Testis (tissue), 3 donors: ENCODE results near the gene NHERF1. TPM values are rescaled to one million over a fixed set of nuclear protein-coding genes. Genes with fewer than 3 reads are reported as not detected.
A peak's percentile ranks its signal among the peaks of the same experiment; 100 is the strongest.

ENCODE experiments used
- DNase-seq: peaks from one replicate; pipeline ENCODE4 v3.0.0-alpha.2; 2019
- H3K27ac ChIP-seq, 2 donors: fragments of 200-600 bp; sonication (generic); one replicate each; pipeline ENCODE4 v1.5.1; 2019
- H3K27me3 ChIP-seq: fragments of 200-600 bp; sonication (generic); one replicate; pipeline ENCODE4 v1.5.1; 2019
- H3K36me3 ChIP-seq: fragments of 200-600 bp; sonication (generic); one replicate; pipeline ENCODE4 v1.5.1; 2017; ENCODE audit warnings: low read depth; ENCODE audit errors: missing control alignments
- H3K4me1 ChIP-seq: fragments of 200-600 bp; sonication (generic); one replicate; pipeline ENCODE4 v1.5.1; 2019
- H3K4me3 ChIP-seq, 2 donors: fragments of 200-600 bp; sonication (generic); one replicate each; pipeline ENCODE4 v1.5.1; 2017 to 2019
- H3K9me3 ChIP-seq: fragments of 200-600 bp; sonication (generic); one replicate; pipeline ENCODE4 v1.5.1; 2017
- POLR2A ChIP-seq: fragments of 450-650 bp; IDR thresholded peaks from one replicate; pipeline ENCODE4 v1.6.1; 2017; ENCODE audit warnings: antibody characterized with exemption, mild to moderate bottlenecking, moderate library complexity
- WGBS, 2 donors: methylation state at CpG; one replicate each; pipeline ENCODE4 v1.1.5; 2018; 5-methylcytosine and 5-hydroxymethylcytosine counted together
- intact Hi-C: fragments of 100-400 bp; cut with DNase I; formaldehyde crosslinking; loops from one replicate; pipeline ENCODE4 v1.15.1; 2023; ENCODE audit warnings: low total_unique reads
- polyA plus RNA-seq: library from polyadenylated mRNA; stranded (reverse); fragments of 350-450 nt; fragmentation: Illumina TruSeq; extraction: RNeasy Lipid Tissue Mini Kit (QIAGEN cat#74804); gene quantifications from one replicate; pipeline ENCODE4 v1.2.3, GENCODE V29; 2014; ENCODE audit warnings: low read depth, low replicate concordance; ENCODE audit not compliant: insufficient read depth
- total RNA-seq, 2 donors: library from RNA; depleted of rRNA; stranded (reverse); fragments of >200 nt; gene quantifications; one replicate each; pipeline ENCODE4 v1.2.3, GENCODE V29; 2016
- TF ChIP-seq, protein P1 (sequence below), 3 experiments: fragments of 450-650 bp in 2 of 3; fragments of 200-600 bp in 1 of 3; sonication (generic) in 1 of 3; IDR thresholded peaks; one replicate each; pipeline ENCODE4 v1.5.1; 2016 to 2019; ENCODE audit warnings: antibody characterized with exemption in 3 of 3, mild to moderate bottlenecking in 2 of 3, moderate library complexity in 1 of 3

The NHERF1 gene
- total and polyA plus RNA-seq, 3 donors from 2014 or later = 26.9 to 69.2 (median 28.6) TPM

DNA sequence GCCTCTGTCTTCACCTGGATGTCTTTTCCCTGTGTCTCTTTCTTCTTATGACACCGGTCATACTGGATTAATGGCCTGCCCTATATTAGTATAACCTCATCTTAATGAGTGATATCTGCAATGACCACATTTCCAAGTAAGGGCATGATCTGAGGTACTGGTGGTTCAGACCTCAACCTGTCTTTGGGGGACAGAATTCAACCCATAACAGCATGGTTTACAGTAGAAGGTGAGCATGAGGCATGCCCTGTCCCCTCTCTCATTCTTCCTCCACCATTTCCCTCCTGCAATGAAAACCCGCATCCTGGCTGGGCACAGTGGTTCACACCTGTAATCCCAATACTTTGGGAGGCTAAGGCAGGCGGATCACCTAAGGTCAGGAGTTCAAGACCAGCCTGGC, 14.2 kb upstream of the NHERF1 start:
- no peak for DNase-seq
- Histone ChIP-seq H3K9me3 (no peaks in the 10 kb centered on the region), H3K4me1 (peaks cover 12% of the 10 kb centered on the region), H3K36me3 (no peaks in the 10 kb centered on the region), H3K27me3 (no peaks in the 10 kb centered on the region), H3K27ac (no peak overlapping the region), H3K4me3 (no peak overlapping the region)
- WGBS, 2 donors = 90 to 92% methylated on average over 3 of the region's 3 CpGs
- intact Hi-C loops = no loop called here
- no peak for TF ChIP-seq POLR2A
- TF ChIP-seq, protein P1, sequence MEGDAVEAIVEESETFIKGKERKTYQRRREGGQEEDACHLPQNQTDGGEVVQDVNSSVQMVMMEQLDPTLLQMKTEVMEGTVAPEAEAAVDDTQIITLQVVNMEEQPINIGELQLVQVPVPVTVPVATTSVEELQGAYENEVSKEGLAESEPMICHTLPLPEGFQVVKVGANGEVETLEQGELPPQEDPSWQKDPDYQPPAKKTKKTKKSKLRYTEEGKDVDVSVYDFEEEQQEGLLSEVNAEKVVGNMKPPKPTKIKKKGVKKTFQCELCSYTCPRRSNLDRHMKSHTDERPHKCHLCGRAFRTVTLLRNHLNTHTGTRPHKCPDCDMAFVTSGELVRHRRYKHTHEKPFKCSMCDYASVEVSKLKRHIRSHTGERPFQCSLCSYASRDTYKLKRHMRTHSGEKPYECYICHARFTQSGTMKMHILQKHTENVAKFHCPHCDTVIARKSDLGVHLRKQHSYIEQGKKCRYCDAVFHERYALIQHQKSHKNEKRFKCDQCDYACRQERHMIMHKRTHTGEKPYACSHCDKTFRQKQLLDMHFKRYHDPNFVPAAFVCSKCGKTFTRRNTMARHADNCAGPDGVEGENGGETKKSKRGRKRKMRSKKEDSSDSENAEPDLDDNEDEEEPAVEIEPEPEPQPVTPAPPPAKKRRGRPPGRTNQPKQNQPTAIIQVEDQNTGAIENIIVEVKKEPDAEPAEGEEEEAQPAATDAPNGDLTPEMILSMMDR (IDR thresholded peaks at IDR 0.05) = no peak

DNA sequence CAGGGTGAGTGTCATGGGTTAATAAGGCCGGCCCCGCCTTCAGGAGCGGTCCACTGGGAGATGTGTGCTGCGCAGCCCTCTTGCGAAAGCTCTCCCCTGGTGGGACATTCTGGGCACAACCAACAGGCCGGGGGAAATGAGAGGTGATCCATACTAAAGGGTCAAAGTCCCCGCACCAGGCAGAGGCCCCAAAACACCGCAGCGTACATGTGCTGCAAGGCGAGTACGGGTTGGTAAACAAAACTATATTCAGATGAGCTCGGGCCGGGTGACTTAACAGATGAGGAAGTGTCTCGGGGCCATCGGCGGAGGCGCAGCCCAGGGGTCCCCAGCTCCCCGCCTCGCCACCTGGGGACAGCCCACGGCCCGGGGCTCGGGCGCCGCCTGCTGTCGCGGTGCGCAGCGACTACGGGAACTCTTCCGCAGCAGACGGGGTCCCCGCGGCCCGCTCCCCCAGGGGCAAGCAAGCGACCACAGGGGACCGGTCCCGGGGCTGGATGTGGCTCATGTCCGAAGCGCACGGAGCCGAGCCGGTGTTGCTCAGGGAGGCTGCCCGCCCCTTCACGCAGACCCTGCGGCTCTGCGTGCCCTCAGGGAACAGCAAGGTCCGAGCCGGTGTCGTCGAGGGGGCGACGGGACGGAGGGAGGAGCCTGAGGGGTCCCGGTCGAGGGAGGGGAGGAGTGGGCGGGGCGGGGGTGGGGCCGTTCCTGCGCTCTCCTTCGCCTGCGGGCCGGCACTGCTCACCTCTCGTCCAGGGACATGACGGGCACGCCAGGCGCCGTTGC, 11.7 kb upstream of the NHERF1 start, which contains the start of gene RAB37:
Gene RAB37 (plus strand): TSS at position 744 of the 786 bp plus-strand sequence. CDS start 17 bp downstream, at position 761.
- peak within 1 kb of the TSS; percentile 2 to 30 for H3K4me3 ChIP-seq
- 8 to 12% methylated on average over 13 to 56 of the region's 67 CpGs for WGBS, 2 donors
- H3K36me3 ChIP-seq = no peaks in the 10 kb centered on the region
- H3K9me3 ChIP-seq = no peaks in the 10 kb centered on the region
- H3K27ac ChIP-seq = no peak within 1 kb of the TSS
- H3K4me1 ChIP-seq = peaks cover 12% of the 10 kb centered on the region
- intact Hi-C loops = no loop called here
- TF ChIP-seq POLR2A = no peak
- TF ChIP-seq, protein P1 (IDR thresholded peaks at IDR 0.05) = peak in 1 of 3 experiments; percentile 33
- no peaks in the 10 kb centered on the region for H3K27me3 ChIP-seq
- DNase-seq = no peak

DNA sequence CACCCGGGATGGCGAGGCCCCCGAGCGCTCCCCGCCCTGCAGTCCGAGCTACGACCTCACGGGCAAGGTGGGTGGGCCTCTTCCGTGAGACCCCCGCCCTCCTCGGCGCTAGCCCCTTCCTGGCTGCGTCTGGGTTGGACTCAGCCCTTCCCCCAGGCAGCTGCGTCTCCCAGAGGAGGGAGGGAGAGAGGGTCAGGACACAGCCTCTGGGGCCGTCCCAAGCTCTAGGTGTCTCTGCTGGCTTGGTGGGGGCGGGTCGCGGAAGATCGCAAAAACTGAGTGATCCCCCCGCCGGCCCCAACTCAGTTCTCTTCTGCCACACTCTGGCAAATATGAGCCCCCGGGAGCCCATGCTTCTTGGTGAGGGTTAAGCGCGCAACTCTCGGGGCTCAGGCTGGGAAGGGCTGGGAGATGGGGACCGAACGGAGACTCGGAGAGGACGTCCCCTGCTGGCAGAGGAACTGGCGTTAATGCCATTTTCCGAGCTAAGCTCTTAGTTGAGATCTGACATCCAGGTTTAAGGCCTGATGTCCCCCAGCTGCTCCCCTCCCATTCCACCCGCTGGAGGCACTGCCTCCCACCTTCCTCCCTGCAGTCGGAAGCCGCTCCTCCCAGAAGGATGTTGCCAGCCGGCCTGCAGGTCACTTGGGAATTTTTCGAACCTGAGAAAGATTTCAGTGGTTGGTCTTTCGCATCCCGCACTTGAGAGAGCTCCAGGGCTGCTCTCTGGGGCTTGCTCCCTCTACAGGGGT, 11.0 kb upstream of the NHERF1 start:
- Histone ChIP-seq H3K4me3 (peak overlapping the region; percentile 2 to 30), H3K36me3 (no peaks in the 10 kb centered on the region), H3K9me3 (no peaks in the 10 kb centered on the region), H3K4me1 (peaks cover 12% of the 10 kb centered on the region), H3K27ac (no peak overlapping the region), H3K27me3 (no peaks in the 10 kb centered on the region)
- WGBS, 2 donors = 0 to 2% methylated on average over 3 to 38 of the region's 38 CpGs
- DNase-seq = no peak
- TF ChIP-seq, protein P1 (IDR thresholded peaks at IDR 0.05) = peak in 1 of 3 experiments; percentile 8
- TF ChIP-seq POLR2A = no peak
- intact Hi-C loops = no loop called here

DNA sequence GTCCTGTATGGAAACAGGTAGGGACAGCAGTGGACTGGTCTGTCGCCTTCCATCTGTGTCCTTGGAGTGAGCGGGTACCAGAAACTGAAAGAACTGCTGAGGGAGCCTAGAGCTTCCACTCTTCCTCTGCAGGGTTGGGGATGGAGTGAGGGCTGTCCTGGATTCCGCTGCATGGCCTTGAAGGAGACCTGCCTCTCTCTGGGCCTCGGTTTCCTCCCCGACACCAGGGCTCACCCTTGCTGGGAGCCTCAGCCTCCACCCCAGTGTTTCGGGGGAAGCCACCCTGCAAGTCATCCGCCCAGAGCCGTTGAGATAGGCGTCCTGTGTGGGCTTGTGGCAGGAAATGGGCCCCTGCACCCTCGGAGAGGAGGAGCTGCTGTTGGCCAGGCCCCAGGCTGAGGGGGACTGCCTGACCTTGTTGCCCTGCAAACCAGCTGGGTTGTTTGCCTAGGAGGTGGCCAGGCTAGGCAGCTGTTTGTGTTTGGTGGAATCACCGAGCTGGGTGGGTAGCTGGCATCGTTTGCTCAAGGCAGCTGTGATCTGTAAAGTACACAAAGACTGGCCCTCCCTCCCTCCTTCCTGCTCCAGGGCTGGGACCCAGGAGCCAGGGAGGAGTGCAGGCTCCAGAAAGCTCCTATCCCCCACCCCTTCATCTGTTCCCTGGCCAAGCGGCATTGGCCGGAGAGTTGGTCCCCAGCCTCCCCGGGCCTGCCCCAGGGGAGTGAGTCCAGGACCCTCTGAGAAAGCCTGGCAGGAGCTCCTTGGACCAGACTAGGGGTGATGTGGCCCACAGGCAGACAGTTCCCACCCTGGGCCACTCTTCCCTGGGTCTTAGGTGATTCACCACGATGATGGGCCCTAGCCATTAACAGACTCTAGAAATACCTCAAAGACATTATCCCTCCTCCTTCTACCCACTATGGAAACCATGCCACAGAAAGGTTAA, 10.1 kb upstream of the NHERF1 start:
- intact Hi-C loops = no loop called here
- WGBS, 2 donors = 39 to 78% methylated on average over 8 to 16 of the region's 16 CpGs
- no peak for DNase-seq
- peaks cover 12% of the 10 kb centered on the region for H3K4me1 ChIP-seq
- no peak overlapping the region for H3K4me3 ChIP-seq
- no peak overlapping the region for H3K27ac ChIP-seq
- no peaks in the 10 kb centered on the region for H3K36me3 ChIP-seq
- H3K9me3 ChIP-seq = no peaks in the 10 kb centered on the region
- no peaks in the 10 kb centered on the region for H3K27me3 ChIP-seq
- TF ChIP-seq, protein P1 (IDR thresholded peaks at IDR 0.05) = no peak
- no peak for TF ChIP-seq POLR2A
